IPS-15b (cell line): ENCODE data around the gene ST8SIA2.

Source experiments
- H3K27me3 ChIP-seq: one replicate; pipeline ENCODE4 v1.6.1; 2013; ENCODE audit warnings: low read length; ENCODE audit not compliant: control insufficient read depth, insufficient read depth
- H3K36me3 ChIP-seq: one replicate; pipeline ENCODE4 v1.6.1; 2013; ENCODE audit warnings: low read length; ENCODE audit not compliant: control insufficient read depth, insufficient read depth
- H3K4me1 ChIP-seq: one replicate; pipeline ENCODE4 v1.6.1; 2013; ENCODE audit warnings: mild to moderate bottlenecking, low read length; ENCODE audit not compliant: control insufficient read depth, insufficient read depth
- H3K4me3 ChIP-seq: one replicate; pipeline ENCODE4 v1.5.1; 2013; ENCODE audit warnings: low read depth, low read length
- H3K9ac ChIP-seq: one replicate; pipeline ENCODE4 v1.6.1; 2013; ENCODE audit warnings: low read depth, mild to moderate bottlenecking, low read length
- H3K9me3 ChIP-seq: one replicate; pipeline ENCODE4 v1.6.1; 2013; ENCODE audit warnings: mild to moderate bottlenecking, low read length; ENCODE audit not compliant: control insufficient read depth, insufficient read depth

The ST8SIA2 gene

GRCh38 chr15:92377083-92377789 is 16.4 kb upstream of the ST8SIA2 start:
- no peaks in the 10 kb centered on the region for H3K9me3 ChIP-seq
- no peaks in the 10 kb centered on the region for H3K27me3 ChIP-seq
- H3K4me1 ChIP-seq = no peaks in the 10 kb centered on the region
- no peaks in the 10 kb centered on the region for H3K36me3 ChIP-seq
- no peak overlapping the region for H3K4me3 ChIP-seq
- no peak overlapping the region for H3K9ac ChIP-seq

GRCh38 chr15:92383519-92384324 is 10.0 kb upstream of the ST8SIA2 start:
- H3K9me3 ChIP-seq = no peaks in the 10 kb centered on the region

GRCh38 chr15:92384381-92384780 is 9.3 kb upstream of the ST8SIA2 start:
- Histone ChIP-seq H3K9ac (no peak overlapping the region), H3K9me3 (no peaks in the 10 kb centered on the region), H3K36me3 (no peaks in the 10 kb centered on the region), H3K4me3 (no peak overlapping the region), H3K4me1 (peaks cover 3% of the 10 kb centered on the region), H3K27me3 (peaks cover 9% of the 10 kb centered on the region)

More at GRCh38 chr15:92383519-92384324, 10.0 kb upstream of the ST8SIA2 start:
- Histone ChIP-seq H3K27me3 (peaks cover 3% of the 10 kb centered on the region), H3K36me3 (no peaks in the 10 kb centered on the region), H3K4me3 (no peak overlapping the region), H3K9ac (no peak overlapping the region), H3K4me1 (peaks cover 3% of the 10 kb centered on the region)

GRCh38 chr15:92385096-92385495 is 8.6 kb upstream of the ST8SIA2 start:
- H3K4me3 ChIP-seq = no peak overlapping the region
- no peak overlapping the region for H3K9ac ChIP-seq
- H3K27me3 ChIP-seq = peaks cover 9% of the 10 kb centered on the region
- H3K9me3 ChIP-seq = no peaks in the 10 kb centered on the region
- H3K4me1 ChIP-seq = peaks cover 3% of the 10 kb centered on the region
- no peaks in the 10 kb centered on the region for H3K36me3 ChIP-seq

- peaks cover 51% of the 10 kb centered on the region for H3K27me3 ChIP-seq
- H3K9me3 ChIP-seq = no peaks in the 10 kb centered on the region
- no peaks in the 10 kb centered on the region for H3K36me3 ChIP-seq
Observed at GRCh38 chr15:92391640-92392039, 2.0 kb upstream of the ST8SIA2 start.

GRCh38 chr15:92392462-92392861 is 1.2 kb upstream of the ST8SIA2 start:
- H3K4me1 ChIP-seq = peaks cover 3% of the 10 kb centered on the region
- H3K27me3 ChIP-seq = peaks cover 59% of the 10 kb centered on the region
- H3K4me3 ChIP-seq = peak overlapping the region; percentile 83
- H3K9me3 ChIP-seq = no peaks in the 10 kb centered on the region
- H3K36me3 ChIP-seq = no peaks in the 10 kb centered on the region
- H3K9ac ChIP-seq = no peak overlapping the region

More at GRCh38 chr15:92391640-92392039, 2.0 kb upstream of the ST8SIA2 start:
- Histone ChIP-seq H3K4me3 (peak overlapping the region; percentile 83), H3K4me1 (peaks cover 3% of the 10 kb centered on the region), H3K9ac (no peak overlapping the region)

- peaks cover 3% of the 10 kb centered on the region for H3K4me1 ChIP-seq
- no peaks in the 10 kb centered on the region for H3K36me3 ChIP-seq
- no peak overlapping the region for H3K9ac ChIP-seq
- H3K27me3 ChIP-seq = peaks cover 58% of the 10 kb centered on the region
- no peaks in the 10 kb centered on the region for H3K9me3 ChIP-seq
- peak overlapping the region; percentile 83 for H3K4me3 ChIP-seq
Observed at GRCh38 chr15:92393980-92394308, 263 bp downstream of the ST8SIA2 start.

- peak overlapping the region; percentile 83 for H3K4me3 ChIP-seq
Observed at GRCh38 chr15:92394309-92395097, 822 bp downstream of the ST8SIA2 start.

GRCh38 chr15:92395098-92395635 is 1.5 kb downstream of the ST8SIA2 start:
- peak overlapping the region; percentile 83 for H3K4me3 ChIP-seq

More at GRCh38 chr15:92394309-92395097, 822 bp downstream of the ST8SIA2 start:
- Histone ChIP-seq H3K27me3 (peaks cover 54% of the 10 kb centered on the region), H3K9me3 (no peaks in the 10 kb centered on the region), H3K9ac (peak overlapping the region; percentile 54), H3K36me3 (no peaks in the 10 kb centered on the region), H3K4me1 (peaks cover 3% of the 10 kb centered on the region)

GRCh38 chr15:92399271-92399950 is 5.7 kb downstream of the ST8SIA2 start:
- H3K27me3 ChIP-seq = peaks cover 26% of the 10 kb centered on the region
- no peaks in the 10 kb centered on the region for H3K9me3 ChIP-seq
- H3K9ac ChIP-seq = no peak overlapping the region
- H3K36me3 ChIP-seq = no peaks in the 10 kb centered on the region
- no peak overlapping the region for H3K4me3 ChIP-seq
- H3K4me1 ChIP-seq = peaks cover 3% of the 10 kb centered on the region

More at GRCh38 chr15:92395098-92395635, 1.5 kb downstream of the ST8SIA2 start:
- H3K9me3 ChIP-seq = no peaks in the 10 kb centered on the region
- peak overlapping the region; percentile 54 for H3K9ac ChIP-seq
- peaks cover 54% of the 10 kb centered on the region for H3K27me3 ChIP-seq
- no peaks in the 10 kb centered on the region for H3K36me3 ChIP-seq
- peaks cover 3% of the 10 kb centered on the region for H3K4me1 ChIP-seq

GRCh38 chr15:92400573-92400972 is 6.9 kb downstream of the ST8SIA2 start:
- H3K9me3 ChIP-seq = no peaks in the 10 kb centered on the region
- H3K9ac ChIP-seq = no peak overlapping the region

More at GRCh38 chr15:92400573-92400972, 6.9 kb downstream of the ST8SIA2 start:
- H3K36me3 ChIP-seq = no peaks in the 10 kb centered on the region
- H3K27me3 ChIP-seq = peaks cover 21% of the 10 kb centered on the region
- no peaks in the 10 kb centered on the region for H3K4me1 ChIP-seq
- no peak overlapping the region for H3K4me3 ChIP-seq
